NCI-H1417 treated with DMSO at 0.1 percent for 48 hours (cell line): ENCODE results near the gene F8A3.
"Not testable (repeated sequence)": the region's sequence is repeated elsewhere in the genome, so short reads cannot be mapped to it uniquely, and the experiment has no call there.

Experiments
- DNase-seq: peaks from one replicate; lab custom pipeline; 2025; lab: John Stamatoyannopoulos, UW

The F8A3 gene

DNA sequence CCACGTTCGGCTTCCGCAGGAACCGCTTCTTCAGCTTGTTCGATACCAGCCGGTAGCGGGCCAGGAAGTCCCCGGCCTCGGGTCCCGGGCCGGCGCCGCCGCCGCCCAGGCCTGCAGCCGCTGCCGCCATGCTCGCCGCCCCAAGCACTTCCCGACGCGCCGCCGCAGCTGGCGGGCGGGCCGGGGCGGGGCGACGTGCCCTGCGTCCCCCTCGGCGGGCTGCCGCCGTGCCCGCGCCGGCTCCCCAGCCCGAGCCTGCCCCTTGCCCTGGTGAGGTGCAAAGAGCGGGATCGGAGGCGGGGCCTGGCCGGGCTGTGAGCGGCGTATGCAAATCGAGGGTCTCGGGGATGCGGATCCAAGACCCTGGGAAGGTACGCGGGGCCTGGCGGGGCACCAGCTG, at the start of gene F8A3:
TSS of gene F8A3 (minus strand) at position 150 of the 400 bp plus-strand sequence. CDS start at position 130, 20 bp downstream.
- not testable (repeated sequence) for DNase-seq

- no peak for DNase-seq
These were observed 46.9 kb upstream of the F8A3 start for GRCh38 chrX:155505296-155505695.

DNA sequence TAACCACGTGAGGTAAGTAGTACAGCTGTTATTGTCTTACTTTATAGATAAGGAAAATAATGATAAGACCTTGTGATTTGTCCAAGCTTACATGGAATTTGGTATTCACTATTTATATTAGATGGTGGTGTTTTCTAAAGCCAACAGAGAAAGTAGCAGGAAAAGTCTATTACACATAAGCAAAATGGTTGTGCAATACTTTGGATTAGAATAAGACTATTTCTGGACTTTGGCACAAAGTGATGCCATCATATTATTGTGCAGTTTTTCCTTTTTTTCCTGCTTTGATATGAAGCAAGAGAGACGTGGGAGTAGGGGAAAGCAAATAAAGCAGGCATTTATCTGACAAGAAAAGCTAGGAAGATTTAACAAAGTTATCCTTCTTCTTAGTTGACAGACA, 36.7 kb upstream of the F8A3 start:
- not testable (repeated sequence) for DNase-seq

GRCh38 chrX:155491421-155491820, 33.0 kb upstream of the F8A3 start:
- not testable (repeated sequence) for DNase-seq

DNA sequence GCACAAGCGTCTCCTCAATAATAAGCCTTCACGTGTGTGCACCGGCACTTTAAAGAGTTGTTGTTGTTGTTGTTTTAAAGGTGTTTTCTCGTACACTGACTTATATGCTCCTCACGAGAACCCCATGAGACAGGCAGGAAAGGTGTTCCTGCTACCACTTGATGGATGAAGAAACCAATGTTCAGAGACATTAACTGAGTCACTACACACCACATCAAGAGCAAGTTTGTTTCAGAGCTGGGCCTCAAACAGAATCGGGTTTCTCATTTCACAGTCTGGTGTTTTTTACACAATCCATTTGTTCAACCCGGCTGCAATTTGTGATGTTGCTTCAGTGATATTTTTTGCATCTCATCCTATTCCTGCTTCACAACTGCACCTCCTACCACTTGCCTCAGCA, 18.7 kb upstream of the F8A3 start:
- DNase-seq = not testable (repeated sequence)

DNA sequence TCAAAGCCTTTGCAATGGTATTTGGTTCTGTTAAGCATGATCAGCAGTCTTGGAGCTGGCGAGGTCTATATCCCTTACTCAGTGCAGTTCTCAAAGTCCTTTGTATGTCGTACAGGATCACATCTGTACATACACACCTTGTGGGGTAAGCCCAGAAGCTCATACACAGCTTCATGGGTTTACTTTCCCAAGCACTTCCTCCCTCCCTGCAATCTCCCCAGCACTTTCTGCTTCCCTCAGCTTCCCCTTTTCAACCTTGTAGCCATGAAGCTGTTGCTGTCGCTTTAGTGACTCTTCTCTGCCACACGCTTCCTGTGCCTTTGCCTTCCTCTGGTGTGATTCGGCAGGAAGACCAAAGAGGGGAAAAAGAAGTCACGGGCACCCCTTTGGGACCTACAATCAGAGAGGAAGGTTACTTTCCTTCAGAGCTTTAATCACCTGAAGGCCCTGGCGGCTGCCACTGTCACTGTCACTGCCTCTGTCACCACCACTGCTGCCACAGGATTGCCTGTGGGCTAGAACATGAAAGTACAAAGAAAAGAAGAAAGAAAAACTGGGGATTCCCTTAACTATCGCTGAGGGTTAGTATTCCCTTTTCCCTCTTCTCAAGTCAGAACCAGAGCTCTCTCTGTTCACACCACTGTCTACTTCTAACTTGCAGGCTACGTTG, 8.0 kb upstream of the F8A3 start:
- not testable (repeated sequence) for DNase-seq

DNA sequence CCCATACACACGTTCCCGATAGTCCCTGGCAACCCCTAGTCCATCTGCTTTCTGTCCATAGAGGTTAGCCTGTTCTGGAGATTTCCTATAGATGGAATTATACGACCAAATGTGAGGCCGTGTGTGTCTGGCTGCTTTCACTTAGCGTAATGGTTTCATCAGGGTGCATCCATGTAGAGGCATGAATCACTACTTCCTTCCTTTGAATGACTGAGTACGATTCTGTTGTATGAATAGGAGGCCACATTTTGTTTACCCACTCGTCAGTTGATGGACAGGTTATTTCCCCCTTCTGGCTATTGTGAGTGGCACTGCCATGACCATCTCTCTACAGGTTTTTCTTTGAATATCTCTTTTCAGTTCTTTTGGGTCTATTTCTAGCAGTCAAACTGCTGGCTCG, 2.1 kb upstream of the F8A3 start:
- DNase-seq = not testable (repeated sequence)

GRCh38 chrX:155457761-155458447, 516 bp downstream of the F8A3 start:
- DNase-seq = not testable (repeated sequence)

- DNase-seq = no peak
These were observed 17.3 kb downstream of the F8A3 start for GRCh38 chrX:155441097-155441496.

DNA sequence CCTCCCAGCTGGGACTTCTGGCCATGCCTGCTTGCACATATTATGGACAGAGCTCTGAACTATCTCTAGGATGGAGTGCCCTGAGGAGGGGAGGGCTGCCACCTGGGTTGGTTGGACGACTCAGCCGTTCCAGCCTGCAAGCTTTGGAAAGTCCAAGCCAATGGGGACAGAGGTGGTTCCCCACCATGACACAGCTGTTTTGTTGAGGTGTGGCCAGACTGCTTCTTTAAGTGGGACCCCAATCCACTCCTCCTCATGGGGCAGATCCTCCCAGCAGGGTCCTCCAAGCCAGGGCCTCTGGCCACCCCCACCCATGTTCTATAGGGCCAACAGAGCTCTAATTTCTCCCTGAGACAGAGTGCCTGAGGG, 22.7 kb downstream of the F8A3 start:
- DNase-seq = no peak

- DNase-seq = no peak
These were observed 23.3 kb downstream of the F8A3 start for GRCh38 chrX:155434906-155435743.

DNA sequence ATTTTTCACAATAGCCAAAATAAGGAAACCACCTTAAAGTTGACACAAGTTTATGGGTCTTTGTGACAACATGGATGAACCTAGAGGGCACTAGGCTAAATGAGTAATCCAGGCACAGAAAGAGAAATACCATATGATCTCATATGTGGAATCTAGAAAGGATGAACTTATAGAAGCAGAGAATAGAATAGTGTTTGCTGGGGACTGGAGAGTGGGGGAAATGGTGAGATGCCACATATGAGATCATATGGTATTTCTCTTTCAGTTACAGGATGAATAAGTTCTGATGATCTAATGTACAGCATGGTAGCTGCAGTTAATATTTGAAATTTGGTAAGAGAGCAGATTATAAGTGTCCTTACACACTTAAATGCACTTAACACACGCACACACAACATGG, 40.7 kb downstream of the F8A3 start:
- no peak for DNase-seq
